H1 (cell line): ENCODE results near the gene ZNF2. TPM values are rescaled to one million over a fixed set of nuclear protein-coding genes. Genes with fewer than 3 reads are reported as not detected.

Experiments used
- CBX8 ChIP-seq: fragments of 300-800, 300-1000 bp; sonication (generic); IDR thresholded peaks from 2 replicates; pipeline ENCODE4 v1.7.1; 2016; ENCODE audit warnings: low read depth, low read length, borderline replicate concordance
- EZH2 ChIP-seq: fragments of 200-600 bp; sonication (generic); IDR thresholded peaks from 2 replicates; pipeline ENCODE4 v1.7.1; 2012; ENCODE audit warnings: low read depth, mild to moderate bottlenecking, moderate library complexity, low read length, inconsistent platforms; ENCODE audit not compliant: severe bottlenecking
- KDM5A ChIP-seq: fragments of 200-600 bp; IDR thresholded peaks from 2 replicates; pipeline ENCODE4 v1.7.1; 2012; ENCODE audit warnings: mild to moderate bottlenecking, low read length, inconsistent platforms, mixed read lengths
- RXRA ChIP-seq: IDR thresholded peaks from 2 replicates; pipeline ENCODE4 v1.6.1; 2011; ENCODE audit warnings: low read depth, mild to moderate bottlenecking, low read length, moderate library complexity; ENCODE audit not compliant: insufficient read depth
- TAF1 ChIP-seq: IDR thresholded peaks from 2 replicates; pipeline ENCODE4 v1.6.1; 2011; ENCODE audit warnings: mild to moderate bottlenecking, low read depth, low read length
- TBP ChIP-seq: IDR thresholded peaks from 2 replicates; pipeline ENCODE4 v1.6.1; 2011; ENCODE audit warnings: low read depth, low read length, improper control_type of control experiment
- polyA plus RNA-seq, 7 experiments: library from polyadenylated mRNA; depleted of rRNA in 3 of 7; stranded (reverse) in 5 of 7; unstranded in 2 of 7; fragments of >200 nt in 5 of 7; fragments of 200-250 nt in 2 of 7; gene quantifications; 1 replicate in 5 of 7; 2 replicates in 1 of 7; 4 replicates in 1 of 7; pipeline versions ENCODE4 v1.2.1 to v1.2.3, GENCODE V29; 2011 to 2013; ENCODE audit warnings: missing spikeins in 2 of 7, mixed read lengths in 2 of 7
- total RNA-seq: library from RNA; stranded (reverse); fragmentation: NEBNext Ultra II Directional; extraction: Animal tissue kit (Norgen Biotek cat#: 25700); gene quantifications from 2 replicates; pipeline ENCODE4 v1.2.1, GENCODE V29; 2021

ZNF2 gene
- total and polyA plus RNA-seq, 2 of the 8 experiments (the other 6 are each of a cell fraction or from before 2014, with no cell fraction given), result 1.3 to 3.0 TPM

GRCh38 chr2:95122197-95122551, 43.4 kb upstream of the ZNF2 start (continued):
- TF ChIP-seq CBX8, result no peak
- no peak for TF ChIP-seq EZH2
- TF ChIP-seq TBP, result no peak
- no peak for TF ChIP-seq RXRA
- no peak for TF ChIP-seq KDM5A
- TF ChIP-seq TAF1, result no peak
